K562 (cell line): Measurements from ENCODE around the gene NDUFAF2. TPM values are rescaled to one million over a fixed set of nuclear protein-coding genes. Genes with fewer than 3 reads are reported as not detected.

Experiments used
- DIDO1 ChIP-seq: fragments of 450-650 bp; IDR thresholded peaks from 2 replicates; pipeline ENCODE4 v1.6.1; 2016; ENCODE audit warnings: low read depth, missing biosample characterization, missing genetic modification characterization
- FOXJ2 ChIP-seq: fragments of 200-800 bp; sonication (Bioruptor generic); IDR thresholded peaks from 2 replicates; pipeline ENCODE4 v1.6.1; 2016; ENCODE audit warnings: missing genetic modification characterization, missing compliant biosample characterization
- MECOM ChIP-seq: fragments of 250-450 bp; sonication (Bioruptor Pico); IDR thresholded peaks from 2 replicates; pipeline ENCODE4 v1.8.0; 2022; ENCODE audit warnings: inconsistent platforms
- SP2 ChIP-seq: IDR thresholded peaks from 2 replicates; pipeline ENCODE4 v1.6.1; 2011; ENCODE audit warnings: mild to moderate bottlenecking, low read depth, low read length, moderate library complexity; ENCODE audit not compliant: poor library complexity, severe bottlenecking; ENCODE audit errors: extremely low read depth
- TEAD1 ChIP-seq, 2 experiments: fragments of 450-650 bp in 1 of 2; sonication (generic) in 1 of 2; formaldehyde crosslinking; IDR thresholded peaks; 2 replicates each; pipeline versions ENCODE4 v1.4.0 to v1.8.0; 2020 to 2022; ENCODE audit warnings: mild to moderate bottlenecking in 2 of 2, missing genetic modification reagents in 1 of 2
- ZNF282 ChIP-seq: sonication (generic); formaldehyde crosslinking; IDR thresholded peaks from 2 replicates; pipeline ENCODE4 v1.8.1; 2023; ENCODE audit warnings: missing genetic modification reagents
- ZNF77 ChIP-seq: fragments of 250-450 bp; sonication (Bioruptor Pico); IDR thresholded peaks from 2 replicates; pipeline ENCODE4 v1.5.0; 2020
- polyA plus RNA-seq, 8 experiments: library from polyadenylated mRNA; depleted of rRNA in 4 of 8; stranded (reverse) in 5 of 8; unstranded in 3 of 8; fragments of >200 nt; fragmentation: Nextera tagmentation in 2 of 8; fragmentation: Illumina TruSeq in 1 of 8; extraction: Ambion mirVana in 2 of 8; extraction: Trizol in 1 of 8; gene quantifications; 2 replicates each; pipeline versions ENCODE4 v1.2.1 to v1.2.3, GENCODE V29; 2011 to 2014; ENCODE audit warnings: inconsistent platforms in 1 of 8, missing spikeins in 1 of 8
- total RNA-seq, 7 experiments: library from RNA; depleted of rRNA in 6 of 7; stranded (reverse); fragments of >200 nt in 6 of 7; fragmentation: Illumina TruSeq in 2 of 7; extraction: Trizol in 2 of 7; gene quantifications; 2 replicates each; pipeline versions ENCODE4 v1.2.1 to v1.2.3, GENCODE V29; 2011 to 2021; ENCODE audit warnings: low replicate concordance in 1 of 7
- TF ChIP-seq, protein P1 (sequence below), 3 experiments: fragments of 200-800 bp in 1 of 3; fragments of 250-450 bp in 1 of 3; fragments of 450-650 bp in 1 of 3; sonication (Bioruptor Pico) in 1 of 3; sonication (Bioruptor generic) in 1 of 3; formaldehyde crosslinking in 1 of 3; IDR thresholded peaks; 2 replicates each; pipeline versions ENCODE4 v1.6.1 to v1.8.0; 2016 to 2022; ENCODE audit warnings: mild to moderate bottlenecking in 2 of 3, missing genetic modification characterization in 2 of 3, missing compliant biosample characterization in 1 of 3, moderate library complexity in 1 of 3

NDUFAF2 gene
- total and polyA plus RNA-seq, 9 of the 15 experiments (the other 6 are each of a cell fraction or from before 2014, with no cell fraction given) = 56.0 to 155 (median 95.9) TPM

DNA sequence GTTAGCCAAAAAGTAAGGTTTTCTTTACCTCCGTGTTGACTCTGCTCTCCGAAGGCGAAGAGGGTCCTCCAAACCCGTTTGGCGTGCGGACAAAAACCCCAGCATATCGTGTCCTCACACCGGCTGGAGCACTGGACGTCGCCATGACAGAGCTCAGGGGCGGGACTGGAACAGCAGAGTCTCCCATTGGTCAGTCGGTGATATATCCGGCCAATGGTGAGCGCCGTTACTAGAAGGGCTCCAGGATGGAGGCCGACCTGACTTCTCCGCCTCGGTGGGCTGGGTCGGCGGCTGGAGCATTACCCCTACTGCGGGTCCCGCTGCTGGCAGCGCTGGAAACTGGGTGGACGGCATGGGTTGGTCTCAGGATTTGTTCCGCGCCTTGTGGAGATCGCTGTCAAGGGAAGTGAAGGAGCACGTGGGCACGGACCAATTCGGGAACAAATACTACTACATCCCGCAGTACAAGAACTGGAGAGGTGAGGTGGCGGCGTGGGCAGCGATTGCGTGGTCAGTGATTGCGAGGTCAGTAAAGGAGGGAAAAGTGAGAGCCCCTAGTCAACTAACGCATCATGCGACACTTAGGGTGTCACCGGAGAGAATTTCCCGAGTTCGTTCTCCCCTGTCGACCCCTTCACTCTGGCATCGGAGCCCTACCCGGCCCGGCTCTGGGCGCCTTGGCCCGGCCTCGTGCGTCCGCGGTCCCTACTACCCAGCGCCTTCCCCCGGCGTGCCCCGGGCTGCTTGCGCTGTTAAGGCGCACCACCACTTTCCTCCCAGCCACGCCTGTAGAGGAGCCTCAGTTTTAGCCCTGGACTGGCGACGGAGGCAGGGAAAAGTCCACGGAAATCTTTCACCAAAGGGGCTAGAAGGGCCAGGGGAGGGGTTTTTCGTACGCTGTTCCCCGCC lies at the start of gene NDUFAF2, which contains the start of gene ERCC8 (continued):
- TF ChIP-seq MECOM (CRISPR knock-in tag) (no peak), FOXJ2 (tag) (no peak), ZNF282 (CRISPR knock-in tag) (no peak), TEAD1 (CRISPR knock-in tag; IDR thresholded peaks at IDR 0.05) (0 out of 4 replicates have a peak, but pooled peaks of 1 of the 2 experiments have one; percentile 3), SP2 (no peak), DIDO1 (tag) (peak; percentile 60; the same call in 1 of the 2 replicates), ZNF77 (CRISPR knock-in tag) (no peak)
- TF ChIP-seq, protein P1, sequence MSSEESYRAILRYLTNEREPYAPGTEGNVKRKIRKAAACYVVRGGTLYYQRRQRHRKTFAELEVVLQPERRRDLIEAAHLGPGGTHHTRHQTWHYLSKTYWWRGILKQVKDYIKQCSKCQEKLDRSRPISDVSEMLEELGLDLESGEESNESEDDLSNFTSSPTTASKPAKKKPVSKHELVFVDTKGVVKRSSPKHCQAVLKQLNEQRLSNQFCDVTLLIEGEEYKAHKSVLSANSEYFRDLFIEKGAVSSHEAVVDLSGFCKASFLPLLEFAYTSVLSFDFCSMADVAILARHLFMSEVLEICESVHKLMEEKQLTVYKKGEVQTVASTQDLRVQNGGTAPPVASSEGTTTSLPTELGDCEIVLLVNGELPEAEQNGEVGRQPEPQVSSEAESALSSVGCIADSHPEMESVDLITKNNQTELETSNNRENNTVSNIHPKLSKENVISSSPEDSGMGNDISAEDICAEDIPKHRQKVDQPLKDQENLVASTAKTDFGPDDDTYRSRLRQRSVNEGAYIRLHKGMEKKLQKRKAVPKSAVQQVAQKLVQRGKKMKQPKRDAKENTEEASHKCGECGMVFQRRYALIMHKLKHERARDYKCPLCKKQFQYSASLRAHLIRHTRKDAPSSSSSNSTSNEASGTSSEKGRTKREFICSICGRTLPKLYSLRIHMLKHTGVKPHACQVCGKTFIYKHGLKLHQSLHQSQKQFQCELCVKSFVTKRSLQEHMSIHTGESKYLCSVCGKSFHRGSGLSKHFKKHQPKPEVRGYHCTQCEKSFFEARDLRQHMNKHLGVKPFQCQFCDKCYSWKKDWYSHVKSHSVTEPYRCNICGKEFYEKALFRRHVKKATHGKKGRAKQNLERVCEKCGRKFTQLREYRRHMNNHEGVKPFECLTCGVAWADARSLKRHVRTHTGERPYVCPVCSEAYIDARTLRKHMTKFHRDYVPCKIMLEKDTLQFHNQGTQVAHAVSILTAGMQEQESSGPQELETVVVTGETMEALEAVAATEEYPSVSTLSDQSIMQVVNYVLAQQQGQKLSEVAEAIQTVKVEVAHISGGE (CRISPR knock-in tag; IDR thresholded peaks at IDR 0.05) = no peak; a peak in 1 of 6 replicates
